ENCODE data around the gene NHLRC2. TPM values are rescaled to one million over a fixed set of nuclear protein-coding genes. Genes with fewer than 3 reads are reported as not detected.

Gene NHLRC2
- total and polyA plus RNA-seq, 2 experiments from 2014 or later: 7.8 to 22.8 TPM

DNA sequence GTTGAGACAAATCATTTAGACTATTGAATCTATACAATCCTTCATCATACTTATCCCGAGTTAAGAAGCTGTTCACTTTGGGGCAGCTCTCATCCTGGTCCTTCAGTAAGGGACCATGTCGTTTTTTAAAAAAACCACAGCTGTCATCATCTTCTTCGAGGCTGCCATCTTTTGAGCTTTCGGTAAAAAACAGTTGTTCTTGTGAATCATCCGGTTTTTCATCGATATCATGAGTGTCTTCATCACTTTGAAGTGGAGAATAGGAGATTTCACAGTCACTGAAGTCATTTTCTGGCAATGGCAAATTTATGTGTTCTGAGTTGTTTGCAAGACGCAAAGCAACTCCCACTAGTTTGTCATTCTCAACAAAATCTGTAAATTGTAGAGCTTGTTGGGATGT, 4.5 kb upstream of the NHLRC2 start:
- no peaks in the 10 kb centered on the region for H3K9me3 ChIP-seq (ENCODE audit: low read depth)
- no peak overlapping the region for H3K4me2 ChIP-seq
- H3K9me2 ChIP-seq (replicated peaks; ENCODE audit: insufficient read depth): no peaks in the 10 kb centered on the region
- no peak for DNase-seq (ENCODE audit: low spot score)
- peaks cover 5% of the 10 kb centered on the region for H3K79me2 ChIP-seq
- no peaks in the 10 kb centered on the region for H3K27me3 ChIP-seq
- 96% methylated on average over 7 of the region's 7 CpGs for WGBS (ENCODE audit: low lambda C conversion rate, missing lambda C conversion rate)
- H2AFZ ChIP-seq: no peak overlapping the region
- no peaks in the 10 kb centered on the region for H3K36me3 ChIP-seq (replicated peaks; ENCODE audit: insufficient read depth, low read depth)
- H3K4me3 ChIP-seq: no peak overlapping the region
- H4K20me1 ChIP-seq (ENCODE audit: insufficient read depth, poor library complexity, severe bottlenecking): no peaks in the 10 kb centered on the region
- TF ChIP-seq EZH2phosphoT487 (IDR thresholded peaks at IDR 0.05; ENCODE audit: low read depth, severe bottlenecking, unreplicated experiment) (no peak), EZH2 (IDR thresholded peaks at IDR 0.05; ENCODE audit: borderline replicate concordance) (no peak)
- TF ChIP-seq, protein P1, sequence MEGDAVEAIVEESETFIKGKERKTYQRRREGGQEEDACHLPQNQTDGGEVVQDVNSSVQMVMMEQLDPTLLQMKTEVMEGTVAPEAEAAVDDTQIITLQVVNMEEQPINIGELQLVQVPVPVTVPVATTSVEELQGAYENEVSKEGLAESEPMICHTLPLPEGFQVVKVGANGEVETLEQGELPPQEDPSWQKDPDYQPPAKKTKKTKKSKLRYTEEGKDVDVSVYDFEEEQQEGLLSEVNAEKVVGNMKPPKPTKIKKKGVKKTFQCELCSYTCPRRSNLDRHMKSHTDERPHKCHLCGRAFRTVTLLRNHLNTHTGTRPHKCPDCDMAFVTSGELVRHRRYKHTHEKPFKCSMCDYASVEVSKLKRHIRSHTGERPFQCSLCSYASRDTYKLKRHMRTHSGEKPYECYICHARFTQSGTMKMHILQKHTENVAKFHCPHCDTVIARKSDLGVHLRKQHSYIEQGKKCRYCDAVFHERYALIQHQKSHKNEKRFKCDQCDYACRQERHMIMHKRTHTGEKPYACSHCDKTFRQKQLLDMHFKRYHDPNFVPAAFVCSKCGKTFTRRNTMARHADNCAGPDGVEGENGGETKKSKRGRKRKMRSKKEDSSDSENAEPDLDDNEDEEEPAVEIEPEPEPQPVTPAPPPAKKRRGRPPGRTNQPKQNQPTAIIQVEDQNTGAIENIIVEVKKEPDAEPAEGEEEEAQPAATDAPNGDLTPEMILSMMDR (IDR thresholded peaks at IDR 0.05; ENCODE audit: poor library complexity): no peak
- no peak overlapping the region for H3K27ac ChIP-seq
- no peaks in the 10 kb centered on the region for H3K4me1 ChIP-seq (ENCODE audit: insufficient read depth)

DNA sequence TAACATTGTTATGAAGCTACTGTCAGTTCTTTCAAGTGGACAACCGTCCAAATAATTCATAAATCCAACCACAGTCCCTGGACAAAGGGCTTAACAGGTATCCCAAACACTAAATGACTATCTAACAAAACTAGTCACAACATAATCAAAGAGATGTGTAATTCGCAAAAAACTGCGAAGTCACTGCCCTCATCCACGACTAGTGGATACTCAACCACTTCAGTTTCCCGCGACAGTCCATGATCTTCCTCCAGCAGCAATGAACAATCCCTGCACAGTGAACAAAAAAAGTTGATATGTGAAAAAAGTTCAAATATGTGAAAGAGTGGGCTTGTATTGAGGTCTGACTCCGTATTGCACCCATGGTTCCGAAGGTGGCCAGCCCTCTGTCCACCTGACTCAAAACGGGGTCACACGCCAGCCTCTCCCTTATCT, 866 bp upstream of the NHLRC2 start:
- 42% methylated on average over 10 of the region's 10 CpGs for WGBS (ENCODE audit: low lambda C conversion rate, missing lambda C conversion rate)
- H3K79me2 ChIP-seq: peaks cover 41% of the 10 kb centered on the region
- peak overlapping the region; percentile 86 for H3K4me2 ChIP-seq
- H3K27ac ChIP-seq: peak overlapping the region; percentile 98
- no peak for DNase-seq (ENCODE audit: low spot score)
- H3K9me3 ChIP-seq (ENCODE audit: low read depth): no peaks in the 10 kb centered on the region
- no peaks in the 10 kb centered on the region for H3K27me3 ChIP-seq
- no peaks in the 10 kb centered on the region for H3K36me3 ChIP-seq (replicated peaks; ENCODE audit: insufficient read depth, low read depth)
- TF ChIP-seq EZH2phosphoT487 (IDR thresholded peaks at IDR 0.05; ENCODE audit: low read depth, severe bottlenecking, unreplicated experiment) (no peak), EZH2 (IDR thresholded peaks at IDR 0.05; ENCODE audit: borderline replicate concordance) (no peak)
- TF ChIP-seq, protein P1 (IDR thresholded peaks at IDR 0.05; ENCODE audit: poor library complexity): no peak
- no peaks in the 10 kb centered on the region for H4K20me1 ChIP-seq (ENCODE audit: insufficient read depth, poor library complexity, severe bottlenecking)
- peak overlapping the region; percentile 98 for H2AFZ ChIP-seq
- peaks cover 17% of the 10 kb centered on the region for H3K4me1 ChIP-seq (ENCODE audit: insufficient read depth)
- H3K9me2 ChIP-seq (replicated peaks; ENCODE audit: insufficient read depth): no peaks in the 10 kb centered on the region
- H3K4me3 ChIP-seq: peak overlapping the region; percentile 80

DNA sequence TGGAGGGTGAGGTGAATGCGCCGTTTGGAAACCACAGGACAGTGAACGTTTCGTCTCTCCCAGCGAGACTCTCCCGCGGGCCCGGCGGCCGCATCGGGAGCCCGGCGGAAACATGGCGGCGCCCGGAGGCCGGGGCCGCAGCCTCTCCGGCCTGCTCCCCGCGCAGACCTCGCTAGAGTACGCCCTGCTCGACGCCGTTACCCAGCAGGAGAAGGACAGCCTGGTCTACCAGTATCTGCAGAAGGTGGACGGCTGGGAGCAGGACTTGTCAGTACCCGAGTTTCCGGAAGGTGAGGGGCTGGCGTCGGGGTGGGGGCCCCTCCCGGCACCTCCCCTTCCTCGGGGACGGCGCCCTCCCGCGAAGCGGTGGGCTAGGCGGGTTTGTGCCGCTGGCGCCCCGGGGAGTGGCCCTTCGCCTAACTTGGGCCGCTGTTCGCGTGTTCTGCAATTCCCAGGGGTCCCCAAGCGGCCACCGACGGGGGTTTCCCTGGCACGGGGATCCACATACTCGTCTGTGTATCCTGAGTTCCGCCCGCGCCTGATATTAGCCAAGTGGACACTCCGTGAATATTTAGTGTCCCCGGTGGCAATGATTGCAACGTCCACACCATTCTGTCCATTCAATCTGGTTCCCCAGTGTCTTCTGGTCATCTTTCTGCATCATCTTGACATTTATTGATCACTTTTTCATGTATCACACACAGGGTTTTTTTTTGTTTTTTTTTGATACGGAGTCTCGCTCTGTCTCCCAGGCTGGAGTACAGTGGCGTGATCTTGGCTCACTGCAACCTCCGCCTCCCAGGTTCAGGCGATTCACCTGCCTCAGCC, 514 bp downstream of the NHLRC2 start:
- Histone ChIP-seq H3K4me1 (ENCODE audit: insufficient read depth) (peaks cover 17% of the 10 kb centered on the region), H3K27ac (peak overlapping the region; percentile 98), H3K9me2 (replicated peaks; ENCODE audit: insufficient read depth) (no peaks in the 10 kb centered on the region), H3K4me2 (peak overlapping the region; percentile 86), H3K9me3 (ENCODE audit: low read depth) (no peaks in the 10 kb centered on the region), H2AFZ (peak overlapping the region; percentile 98), H3K79me2 (peaks cover 48% of the 10 kb centered on the region), H3K4me3 (peak overlapping the region; percentile 80), H4K20me1 (ENCODE audit: insufficient read depth, poor library complexity, severe bottlenecking) (no peaks in the 10 kb centered on the region), H3K36me3 (replicated peaks; ENCODE audit: insufficient read depth, low read depth) (no peaks in the 10 kb centered on the region), H3K27me3 (no peaks in the 10 kb centered on the region)
- DNase-seq (ENCODE audit: low spot score): peak; percentile 73
- WGBS (ENCODE audit: low lambda C conversion rate, missing lambda C conversion rate): 1% methylated on average over 61 of the region's 62 CpGs
- TF ChIP-seq EZH2 (IDR thresholded peaks at IDR 0.05; ENCODE audit: borderline replicate concordance) (no peak), EZH2phosphoT487 (IDR thresholded peaks at IDR 0.05; ENCODE audit: low read depth, severe bottlenecking, unreplicated experiment) (no peak)
- TF ChIP-seq, protein P1 (IDR thresholded peaks at IDR 0.05; ENCODE audit: poor library complexity): peak; percentile 8

Data from hepatocyte (in vitro differentiated cells).